ENCODE measurements around the gene CTBP2. TPM values are rescaled to one million over a fixed set of nuclear protein-coding genes. Genes with fewer than 3 reads are reported as not detected.
A peak's percentile ranks its signal among the peaks of the same experiment; 100 is the strongest.

Gene CTBP2
- total RNA-seq, 1 experiment from 2014 or later: 212 TPM

- Histone ChIP-seq H4K91ac (ENCODE audit: insufficient read length, low read depth, low read length) (no peak overlapping the region), H3K23ac (ENCODE audit: insufficient read length, low read depth, low read length) (no peak overlapping the region), H3K4me1 (ENCODE audit: insufficient read depth, low read length) (peaks cover 4% of the 10 kb centered on the region; the same call in 1 of the 2 replicates), H2BK12ac (ENCODE audit: insufficient read length, low read depth, low read length) (no peak overlapping the region), H2AK5ac (ENCODE audit: insufficient read length, low read length) (no peak overlapping the region), H3K18ac (ENCODE audit: insufficient read length, low read depth, low read length) (no peak overlapping the region), H3K79me1 (ENCODE audit: insufficient read depth, low read depth, low read length, poor library complexity, severe bottlenecking) (peaks cover 11% of the 10 kb centered on the region), H4K20me1 (ENCODE audit: control insufficient read depth, insufficient read depth, insufficient read length) (no peaks in the 10 kb centered on the region), H2BK120ac (ENCODE audit: low read depth, low read length, poor library complexity, severe bottlenecking) (no peak overlapping the region), H3K79me2 (ENCODE audit: insufficient read depth, low read length) (peaks cover 42% of the 10 kb centered on the region; the same call in 1 of the 2 replicates), H3K9ac (ENCODE audit: extremely low read depth, insufficient read length, low read length) (no peak overlapping the region), H3K9me3 (ENCODE audit: control insufficient read depth, low read depth, low read length) (no peaks in the 10 kb centered on the region), H3K27ac (ENCODE audit: insufficient read length, low read depth, low read length) (no peak overlapping the region), H4K5ac (ENCODE audit: insufficient read length, low read depth, low read length) (no peak overlapping the region), H2BK15ac (ENCODE audit: low read depth, low read length) (no peak overlapping the region), H3K56ac (ENCODE audit: insufficient read length, low read depth, low read length) (no peak overlapping the region), H3T11ph (ENCODE audit: low read length) (no peak overlapping the region), H2BK5ac (ENCODE audit: insufficient read length, low read length) (no peak overlapping the region), H3K23me2 (ENCODE audit: insufficient read length, low read depth, low read length, poor library complexity, severe bottlenecking) (no peaks in the 10 kb centered on the region), H3K14ac (ENCODE audit: insufficient read depth, low read length) (no peak overlapping the region), H3K4ac (ENCODE audit: low read depth, low read length) (no peak overlapping the region), H3K27me3 (ENCODE audit: insufficient read depth, low read length) (no peaks in the 10 kb centered on the region), H3K4me2 (ENCODE audit: insufficient read depth, insufficient read length, low read length) (no peak overlapping the region), H4K8ac (replicated peaks; ENCODE audit: insufficient read length, low read depth, low read length) (no peak overlapping the region), H2AFZ (ENCODE audit: low read length) (no peak overlapping the region), H2BK20ac (ENCODE audit: low read depth, low read length, poor library complexity, severe bottlenecking) (no peak overlapping the region)
- no CpG with 5 or more reads among the region's 23 CpGs for whole genome bisulfite sequencing (ENCODE audit: extremely low coverage, insufficient read length, low lambda C conversion rate)
- Mint-ChIP-seq H3K4me1 (peaks cover 33 to 40% of the 10 kb centered on the region in 2 experiments), H3K36me3 (ENCODE audit: insufficient read depth in 1 of 3, low read depth in 3 of 3) (peaks cover 42 to 74% (median 61%) of the 10 kb centered on the region in 3 experiments), H3K9me3 (peaks cover 10% of the 10 kb centered on the region in 2 experiments), H3K27me3 (ENCODE audit: low read depth) (no peaks in the 10 kb centered on the region; the same call in 1 of the 2 replicates), H3K4me3 (no peak overlapping the region), H3K27ac (peak overlapping the region; percentile 27 to 91 (median 75); a peak in 2 of 7 replicates)
- DNase-seq: no peak
- TF ChIP-seq CTCF (conservative IDR thresholded peaks at IDR 0.05): no peak
Measured at GRCh38 chr10:125015356-125015944, 144.9 kb downstream of the CTBP2 start.
